HepG2 (cell line): ENCODE results near the gene CCDC201. TPM values are rescaled to one million over a fixed set of nuclear protein-coding genes. Genes with fewer than 3 reads are reported as not detected.
A peak's percentile ranks its signal among the peaks of the same experiment; 100 is the strongest.

ENCODE experiments used
- AGO2 ChIP-seq: fragments of 200-400 bp; formaldehyde crosslinking; optimal IDR thresholded peaks from 2 replicates; pipeline ENCODE3; 2017; ENCODE audit warnings: mild to moderate bottlenecking, low read depth, low read length, moderate library complexity
- ARNTL ChIP-seq: sonication (generic); formaldehyde crosslinking; IDR thresholded peaks from 2 replicates; pipeline ENCODE4 v1.4.0; 2020; ENCODE audit warnings: mild to moderate bottlenecking, missing genetic modification reagents
- HOXA7 ChIP-seq: sonication (generic); formaldehyde crosslinking; IDR thresholded peaks from 2 replicates; pipeline ENCODE4 v1.8.1; 2022; ENCODE audit warnings: mild to moderate bottlenecking, missing genetic modification reagents, moderate library complexity
- IKZF1 ChIP-seq: fragments of 450-650 bp; IDR thresholded peaks from 2 replicates; pipeline ENCODE4 v1.7.1; 2016
- KAT7 ChIP-seq: IDR thresholded peaks from 2 replicates; pipeline ENCODE4 v1.6.1; 2018; ENCODE audit warnings: borderline replicate concordance, missing compliant biosample characterization
- LCORL ChIP-seq, 2 experiments: fragments of 450-650 bp in 1 of 2; sonication (generic) in 1 of 2; formaldehyde crosslinking in 1 of 2; IDR thresholded peaks; 2 replicates each; pipeline versions ENCODE4 v1.5.0 to v1.6.1; 2017 to 2020; ENCODE audit warnings: antibody characterized with exemption in 1 of 2, missing genetic modification reagents in 1 of 2
- MAFF ChIP-seq: IDR thresholded peaks from 2 replicates; pipeline ENCODE4 v1.6.1; 2011; ENCODE audit warnings: low read depth, low read length, improper control_type of control experiment
- PHF21A ChIP-seq: sonication (generic); formaldehyde crosslinking; IDR thresholded peaks from 2 replicates; pipeline ENCODE4 v1.5.0; 2020; ENCODE audit warnings: mild to moderate bottlenecking, missing genetic modification reagents
- RFXANK ChIP-seq: IDR thresholded peaks from 2 replicates; pipeline ENCODE4 v1.6.1; 2016
- TRIM24 ChIP-seq: sonication (generic); formaldehyde crosslinking; IDR thresholded peaks from 2 replicates; pipeline ENCODE4 v1.8.0; 2022; ENCODE audit warnings: mild to moderate bottlenecking, missing genetic modification reagents
- U2AF1 ChIP-seq: fragments of 200-400 bp; formaldehyde crosslinking; optimal IDR thresholded peaks from 2 replicates; pipeline ENCODE3; 2017; ENCODE audit warnings: mild to moderate bottlenecking, low read depth, low read length
- ZBTB21 ChIP-seq: sonication (generic); formaldehyde crosslinking; IDR thresholded peaks from 2 replicates; pipeline ENCODE4 v1.4.0; 2020; ENCODE audit warnings: missing genetic modification reagents
- ZBTB8A ChIP-seq: sonication (generic); formaldehyde crosslinking; IDR thresholded peaks from 2 replicates; pipeline ENCODE4 v1.4.0; 2020; ENCODE audit warnings: mild to moderate bottlenecking, low read depth, missing genetic modification reagents, borderline replicate concordance
- ZFP41 ChIP-seq: sonication (generic); formaldehyde crosslinking; IDR thresholded peaks from 2 replicates; pipeline ENCODE4 v1.4.0; 2020; ENCODE audit warnings: mild to moderate bottlenecking, missing genetic modification reagents, borderline replicate concordance
- ZNF20 ChIP-seq: sonication (generic); formaldehyde crosslinking; IDR thresholded peaks from 2 replicates; pipeline ENCODE4 v1.4.0; 2020; ENCODE audit warnings: mild to moderate bottlenecking, moderate library complexity, missing genetic modification reagents
- ZNF207 ChIP-seq: fragments of 450-650 bp; IDR thresholded peaks from 2 replicates; pipeline ENCODE4 v1.6.1; 2016; ENCODE audit warnings: antibody characterized with exemption, borderline replicate concordance
- ZNF510 ChIP-seq: sonication (generic); formaldehyde crosslinking; IDR thresholded peaks from 2 replicates; pipeline ENCODE4 v1.4.0; 2020; ENCODE audit warnings: low read depth, mild to moderate bottlenecking, missing genetic modification reagents
- polyA plus RNA-seq, 8 experiments: library from polyadenylated mRNA; depleted of rRNA in 3 of 8; stranded (reverse) in 7 of 8; unstranded in 1 of 8; fragments of >200 nt; fragmentation: Illumina TruSeq in 4 of 8; extraction: Trizol in 4 of 8; gene quantifications; 2 replicates each; pipeline versions ENCODE4 v1.2.1 to v1.2.3, GENCODE V29; 2011 to 2016; ENCODE audit warnings: low read depth in 4 of 8, missing spikeins in 1 of 8, mixed read lengths in 1 of 8; ENCODE audit not compliant: insufficient read depth in 1 of 8
- total RNA-seq, 5 experiments: library from RNA; depleted of rRNA; stranded (reverse); fragments of >200 nt; fragmentation: Illumina TruSeq; extraction: Trizol; gene quantifications; 2 replicates each; pipeline ENCODE4 v1.2.3, GENCODE V29; 2016; ENCODE audit warnings: low read depth in 1 of 5
- TF ChIP-seq, protein P1 (sequence below): sonication (generic); formaldehyde crosslinking; IDR thresholded peaks from 2 replicates; pipeline ENCODE4 v1.9.0; 2021; ENCODE audit warnings: mild to moderate bottlenecking, missing genetic modification reagents
- TF ChIP-seq, protein P2 (sequence below): sonication (generic); formaldehyde crosslinking; IDR thresholded peaks from 2 replicates; pipeline ENCODE4 v1.8.0; 2022; ENCODE audit warnings: low read depth, missing genetic modification reagents
- TF ChIP-seq, protein P3 (sequence below): sonication (generic); formaldehyde crosslinking; IDR thresholded peaks from 2 replicates; pipeline ENCODE4 v1.4.0; 2020; ENCODE audit warnings: missing genetic modification reagents, mild to moderate bottlenecking, borderline replicate concordance

The CCDC201 gene
- total and polyA plus RNA-seq, 2 of the 13 experiments (the other 11 are each of a cell fraction or from before 2014, with no cell fraction given): 0.92 TPM; not detected in 1

DNA sequence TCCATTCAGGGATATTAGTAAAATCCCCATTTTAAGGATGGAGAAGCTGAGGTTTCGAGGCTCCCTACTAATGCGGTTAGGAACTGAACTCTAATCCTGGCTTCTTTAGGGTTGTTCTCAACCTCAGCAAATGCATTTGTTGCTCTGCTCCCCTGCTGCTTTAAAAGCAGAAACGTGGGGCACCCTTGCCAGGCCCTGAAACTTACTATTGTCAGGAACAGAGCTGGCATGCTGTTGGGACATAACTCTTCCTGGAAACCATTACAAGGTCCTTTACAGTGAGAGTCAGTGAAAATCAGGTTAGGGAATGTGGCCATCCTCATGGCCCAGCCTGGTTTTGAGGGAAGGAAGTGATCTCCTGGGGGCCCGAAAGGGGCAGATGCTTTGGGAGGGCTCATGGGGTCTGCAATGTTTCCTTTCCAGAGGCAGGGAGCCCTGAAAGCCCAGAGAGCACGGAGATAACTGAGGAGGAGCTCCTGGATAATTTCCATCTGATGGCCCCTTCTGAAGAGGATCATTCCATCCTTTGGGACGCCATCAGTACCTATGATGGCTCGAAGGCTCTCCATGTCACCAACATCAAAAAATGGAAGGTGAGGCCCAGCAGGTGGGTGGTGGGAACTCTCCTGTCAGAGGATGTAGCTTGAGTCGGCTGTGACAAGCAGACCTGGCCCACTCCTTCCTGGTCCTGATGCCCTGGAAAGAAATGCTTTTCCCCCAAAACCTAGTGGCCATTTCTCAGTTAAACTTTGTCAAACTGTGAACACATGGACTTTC, 17.4 kb upstream of the CCDC201 start (continued):
- no peak for TF ChIP-seq MAFF
- no peak for TF ChIP-seq ZFP41 (CRISPR knock-in tag)
- no peak for TF ChIP-seq ZBTB21 (CRISPR knock-in tag)
- TF ChIP-seq RFXANK (CRISPR knock-in tag): no peak
- no peak for TF ChIP-seq AGO2
- TF ChIP-seq IKZF1: no peak
- TF ChIP-seq ARNTL (CRISPR knock-in tag): no peak
- TF ChIP-seq KAT7: peak; percentile 56; the same call in 1 of the 2 replicates
- TF ChIP-seq ZNF510: no peak; the same call in 1 of the 2 replicates
- TF ChIP-seq ZBTB8A: no peak
- TF ChIP-seq LCORL (IDR thresholded peaks at IDR 0.05): no peak
- peak; percentile 29; the same call in 1 of the 2 replicates for TF ChIP-seq LCORL (CRISPR knock-in tag; IDR thresholded peaks at IDR 0.05)
- TF ChIP-seq HOXA7: peak; percentile 75
- TF ChIP-seq U2AF1: no peak
- TF ChIP-seq, protein P1, sequence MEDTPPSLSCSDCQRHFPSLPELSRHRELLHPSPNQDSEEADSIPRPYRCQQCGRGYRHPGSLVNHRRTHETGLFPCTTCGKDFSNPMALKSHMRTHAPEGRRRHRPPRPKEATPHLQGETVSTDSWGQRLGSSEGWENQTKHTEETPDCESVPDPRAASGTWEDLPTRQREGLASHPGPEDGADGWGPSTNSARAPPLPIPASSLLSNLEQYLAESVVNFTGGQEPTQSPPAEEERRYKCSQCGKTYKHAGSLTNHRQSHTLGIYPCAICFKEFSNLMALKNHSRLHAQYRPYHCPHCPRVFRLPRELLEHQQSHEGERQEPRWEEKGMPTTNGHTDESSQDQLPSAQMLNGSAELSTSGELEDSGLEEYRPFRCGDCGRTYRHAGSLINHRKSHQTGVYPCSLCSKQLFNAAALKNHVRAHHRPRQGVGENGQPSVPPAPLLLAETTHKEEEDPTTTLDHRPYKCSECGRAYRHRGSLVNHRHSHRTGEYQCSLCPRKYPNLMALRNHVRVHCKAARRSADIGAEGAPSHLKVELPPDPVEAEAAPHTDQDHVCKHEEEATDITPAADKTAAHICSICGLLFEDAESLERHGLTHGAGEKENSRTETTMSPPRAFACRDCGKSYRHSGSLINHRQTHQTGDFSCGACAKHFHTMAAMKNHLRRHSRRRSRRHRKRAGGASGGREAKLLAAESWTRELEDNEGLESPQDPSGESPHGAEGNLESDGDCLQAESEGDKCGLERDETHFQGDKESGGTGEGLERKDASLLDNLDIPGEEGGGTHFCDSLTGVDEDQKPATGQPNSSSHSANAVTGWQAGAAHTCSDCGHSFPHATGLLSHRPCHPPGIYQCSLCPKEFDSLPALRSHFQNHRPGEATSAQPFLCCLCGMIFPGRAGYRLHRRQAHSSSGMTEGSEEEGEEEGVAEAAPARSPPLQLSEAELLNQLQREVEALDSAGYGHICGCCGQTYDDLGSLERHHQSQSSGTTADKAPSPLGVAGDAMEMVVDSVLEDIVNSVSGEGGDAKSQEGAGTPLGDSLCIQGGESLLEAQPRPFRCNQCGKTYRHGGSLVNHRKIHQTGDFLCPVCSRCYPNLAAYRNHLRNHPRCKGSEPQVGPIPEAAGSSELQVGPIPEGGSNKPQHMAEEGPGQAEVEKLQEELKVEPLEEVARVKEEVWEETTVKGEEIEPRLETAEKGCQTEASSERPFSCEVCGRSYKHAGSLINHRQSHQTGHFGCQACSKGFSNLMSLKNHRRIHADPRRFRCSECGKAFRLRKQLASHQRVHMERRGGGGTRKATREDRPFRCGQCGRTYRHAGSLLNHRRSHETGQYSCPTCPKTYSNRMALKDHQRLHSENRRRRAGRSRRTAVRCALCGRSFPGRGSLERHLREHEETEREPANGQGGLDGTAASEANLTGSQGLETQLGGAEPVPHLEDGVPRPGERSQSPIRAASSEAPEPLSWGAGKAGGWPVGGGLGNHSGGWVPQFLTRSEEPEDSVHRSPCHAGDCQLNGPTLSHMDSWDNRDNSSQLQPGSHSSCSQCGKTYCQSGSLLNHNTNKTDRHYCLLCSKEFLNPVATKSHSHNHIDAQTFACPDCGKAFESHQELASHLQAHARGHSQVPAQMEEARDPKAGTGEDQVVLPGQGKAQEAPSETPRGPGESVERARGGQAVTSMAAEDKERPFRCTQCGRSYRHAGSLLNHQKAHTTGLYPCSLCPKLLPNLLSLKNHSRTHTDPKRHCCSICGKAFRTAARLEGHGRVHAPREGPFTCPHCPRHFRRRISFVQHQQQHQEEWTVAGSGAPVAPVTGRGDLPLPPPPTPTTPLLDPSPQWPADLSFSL: no peak
- no peak for TF ChIP-seq ZNF20
- TF ChIP-seq, protein P2, sequence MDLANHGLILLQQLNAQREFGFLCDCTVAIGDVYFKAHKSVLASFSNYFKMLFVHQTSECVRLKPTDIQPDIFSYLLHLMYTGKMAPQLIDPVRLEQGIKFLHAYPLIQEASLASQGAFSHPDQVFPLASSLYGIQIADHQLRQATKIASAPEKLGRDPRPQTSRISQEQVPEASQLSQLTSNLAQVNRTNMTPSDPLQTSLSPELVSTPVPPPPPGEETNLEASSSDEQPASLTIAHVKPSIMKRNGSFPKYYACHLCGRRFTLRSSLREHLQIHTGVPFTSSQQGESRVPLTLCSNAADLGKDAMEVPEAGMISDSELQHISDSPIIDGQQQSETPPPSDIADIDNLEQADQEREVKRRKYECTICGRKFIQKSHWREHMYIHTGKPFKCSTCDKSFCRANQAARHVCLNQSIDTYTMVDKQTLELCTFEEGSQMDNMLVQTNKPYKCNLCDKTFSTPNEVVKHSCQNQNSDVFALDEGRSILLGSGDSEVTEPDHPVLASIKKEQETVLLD: 0 out of 2 replicates have a peak, but pooled peaks have one; percentile 14
- TF ChIP-seq, protein P3, sequence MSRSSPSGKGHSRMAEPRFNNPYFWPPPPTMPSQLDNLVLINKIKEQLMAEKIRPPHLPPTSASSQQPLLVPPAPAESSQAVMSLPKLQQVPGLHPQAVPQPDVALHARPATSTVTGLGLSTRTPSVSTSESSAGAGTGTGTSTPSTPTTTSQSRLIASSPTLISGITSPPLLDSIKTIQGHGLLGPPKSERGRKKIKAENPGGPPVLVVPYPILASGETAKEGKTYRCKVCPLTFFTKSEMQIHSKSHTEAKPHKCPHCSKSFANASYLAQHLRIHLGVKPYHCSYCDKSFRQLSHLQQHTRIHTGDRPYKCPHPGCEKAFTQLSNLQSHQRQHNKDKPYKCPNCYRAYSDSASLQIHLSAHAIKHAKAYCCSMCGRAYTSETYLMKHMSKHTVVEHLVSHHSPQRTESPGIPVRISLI: no peak
- no peak for TF ChIP-seq ZNF207
- no peak for TF ChIP-seq TRIM24 (CRISPR knock-in tag)
- TF ChIP-seq PHF21A (CRISPR knock-in tag): peak; percentile 9; the same call in 1 of the 2 replicates
